Thyroid gland (tissue), 4 donors: ENCODE data around the gene CMTM8.

ENCODE experiments used
- POLR2A ChIP-seq, 2 donors: fragments of 450-650 bp; IDR thresholded peaks; one replicate each; pipeline ENCODE4 v1.6.1; 2017; ENCODE audit warnings: antibody characterized with exemption in 2 of 2, mild to moderate bottlenecking in 2 of 2, moderate library complexity in 1 of 2
- TF ChIP-seq, protein P1 (sequence below), 6 experiments: fragments of 200-600 bp in 3 of 6; fragments of 450-650 bp in 3 of 6; sonication (generic) in 3 of 6; IDR thresholded peaks; one replicate each; pipeline ENCODE4 v1.5.1; 2016 to 2019; ENCODE audit warnings: antibody characterized with exemption in 6 of 6, mild to moderate bottlenecking in 2 of 6, inconsistent platforms in 1 of 6, moderate library complexity in 1 of 6

DNA sequence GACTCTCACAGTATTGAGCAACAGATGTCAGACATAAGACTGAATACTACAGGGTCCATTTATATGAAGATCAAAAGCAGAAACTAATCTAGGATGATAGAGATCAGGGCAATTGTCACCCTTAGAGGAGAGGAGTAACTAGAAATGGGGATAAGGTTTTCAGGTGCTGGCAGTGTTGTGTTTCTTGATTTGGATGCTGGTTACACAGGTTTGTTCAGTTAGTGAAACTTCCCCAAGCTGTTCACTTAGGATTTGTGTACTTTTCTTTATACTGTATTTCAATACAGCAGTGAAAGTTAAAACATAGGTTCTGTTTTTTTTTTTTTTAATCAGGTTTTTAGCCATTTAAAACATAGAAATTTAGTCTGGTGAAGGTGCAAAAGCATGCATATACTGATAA, 114.1 kb downstream of the CMTM8 start:
- TF ChIP-seq, protein P1, sequence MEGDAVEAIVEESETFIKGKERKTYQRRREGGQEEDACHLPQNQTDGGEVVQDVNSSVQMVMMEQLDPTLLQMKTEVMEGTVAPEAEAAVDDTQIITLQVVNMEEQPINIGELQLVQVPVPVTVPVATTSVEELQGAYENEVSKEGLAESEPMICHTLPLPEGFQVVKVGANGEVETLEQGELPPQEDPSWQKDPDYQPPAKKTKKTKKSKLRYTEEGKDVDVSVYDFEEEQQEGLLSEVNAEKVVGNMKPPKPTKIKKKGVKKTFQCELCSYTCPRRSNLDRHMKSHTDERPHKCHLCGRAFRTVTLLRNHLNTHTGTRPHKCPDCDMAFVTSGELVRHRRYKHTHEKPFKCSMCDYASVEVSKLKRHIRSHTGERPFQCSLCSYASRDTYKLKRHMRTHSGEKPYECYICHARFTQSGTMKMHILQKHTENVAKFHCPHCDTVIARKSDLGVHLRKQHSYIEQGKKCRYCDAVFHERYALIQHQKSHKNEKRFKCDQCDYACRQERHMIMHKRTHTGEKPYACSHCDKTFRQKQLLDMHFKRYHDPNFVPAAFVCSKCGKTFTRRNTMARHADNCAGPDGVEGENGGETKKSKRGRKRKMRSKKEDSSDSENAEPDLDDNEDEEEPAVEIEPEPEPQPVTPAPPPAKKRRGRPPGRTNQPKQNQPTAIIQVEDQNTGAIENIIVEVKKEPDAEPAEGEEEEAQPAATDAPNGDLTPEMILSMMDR (IDR thresholded peaks at IDR 0.05): no peak
- no peak for TF ChIP-seq POLR2A (IDR thresholded peaks at IDR 0.05)
